Measurements from ENCODE around the gene ABCB9. TPM values are rescaled to one million over a fixed set of nuclear protein-coding genes. Genes with fewer than 3 reads are reported as not detected.

Gene ABCB9
- total RNA-seq, 1 experiment from 2014 or later: 4.6 TPM

- Histone ChIP-seq H4K8ac (replicated peaks; ENCODE audit: insufficient read length, low read depth, low read length) (no peak overlapping the region), H2BK12ac (ENCODE audit: insufficient read length, low read depth, low read length) (no peak overlapping the region), H3T11ph (ENCODE audit: low read length) (no peak overlapping the region), H3K79me2 (ENCODE audit: insufficient read depth, low read length) (no peaks in the 10 kb centered on the region), H2AFZ (ENCODE audit: low read length) (no peak overlapping the region), H4K5ac (ENCODE audit: insufficient read length, low read depth, low read length) (no peak overlapping the region), H2BK5ac (ENCODE audit: insufficient read length, low read length) (no peak overlapping the region), H4K91ac (ENCODE audit: insufficient read length, low read depth, low read length) (no peak overlapping the region), H3K4me1 (ENCODE audit: insufficient read depth, low read length) (peaks cover 8% of the 10 kb centered on the region; the same call in 1 of the 2 replicates), H4K20me1 (ENCODE audit: control insufficient read depth, insufficient read depth, insufficient read length) (no peaks in the 10 kb centered on the region), H3K18ac (ENCODE audit: insufficient read length, low read depth, low read length) (no peak overlapping the region), H3K23ac (ENCODE audit: insufficient read length, low read depth, low read length) (no peak overlapping the region), H2BK20ac (ENCODE audit: low read depth, low read length, poor library complexity, severe bottlenecking) (no peak overlapping the region), H3K9me3 (ENCODE audit: control insufficient read depth, low read depth, low read length) (no peaks in the 10 kb centered on the region), H2AK5ac (ENCODE audit: insufficient read length, low read length) (no peak overlapping the region), H3K27ac (ENCODE audit: insufficient read length, low read depth, low read length) (no peak overlapping the region), H2BK120ac (ENCODE audit: low read depth, low read length, poor library complexity, severe bottlenecking) (no peak overlapping the region), H3K4ac (ENCODE audit: low read depth, low read length) (no peak overlapping the region), H3K9ac (ENCODE audit: extremely low read depth, insufficient read length, low read length) (peak overlapping the region; percentile 62), H3K27me3 (ENCODE audit: insufficient read depth, low read length) (no peaks in the 10 kb centered on the region), H3K23me2 (ENCODE audit: insufficient read length, low read depth, low read length, poor library complexity, severe bottlenecking) (peaks cover 12% of the 10 kb centered on the region), H3K56ac (ENCODE audit: insufficient read length, low read depth, low read length) (no peak overlapping the region), H3K4me2 (ENCODE audit: insufficient read depth, insufficient read length, low read length) (peak overlapping the region; percentile 79), H3K14ac (ENCODE audit: insufficient read depth, low read length) (peak overlapping the region; percentile 27; the same call in 1 of the 2 replicates), H2BK15ac (ENCODE audit: low read depth, low read length) (no peak overlapping the region), H3K79me1 (ENCODE audit: insufficient read depth, low read depth, low read length, poor library complexity, severe bottlenecking) (no peaks in the 10 kb centered on the region)
- no peak for TF ChIP-seq CTCF (conservative IDR thresholded peaks at IDR 0.05)
- H3K27ac Mint-ChIP-seq: peak overlapping the region in 1 of 3 experiments; percentile 87; a peak in 2 of 7 replicates
- peaks cover 13 to 35% of the 10 kb centered on the region in 2 experiments for H3K4me1 Mint-ChIP-seq
- WGBS (ENCODE audit: extremely low coverage, insufficient read length, low lambda C conversion rate): no CpG with 5 or more reads among the region's 40 CpGs
- peaks cover 0 to 20% (median 8%) of the 10 kb centered on the region in 3 experiments; a peak in 4 of 7 replicates for H3K36me3 Mint-ChIP-seq (ENCODE audit: insufficient read depth in 1 of 3, low read depth in 3 of 3)
- no peak for DNase-seq
- peak overlapping the region; percentile 88 to 93 for H3K4me3 Mint-ChIP-seq
- H3K9me3 Mint-ChIP-seq: no peaks in the 10 kb centered on the region
- no peaks in the 10 kb centered on the region for H3K27me3 Mint-ChIP-seq (ENCODE audit: low read depth)
Measured at GRCh38 chr12:122981036-122981471, 14.8 kb upstream of the ABCB9 start.
